H1 (cell line): ENCODE results near the gene LCAT. TPM values are rescaled to one million over a fixed set of nuclear protein-coding genes. Genes with fewer than 3 reads are reported as not detected.

ENCODE experiments used
- CTCF ChIA-PET: fragments of 300-600 bp; sonication (Branson Sonifier 250); formaldehyde crosslinking; loops from one replicate; lab custom pipeline; 2021; ENCODE audit not compliant: partially characterized antibody; lab: Charles Lee
- POLR2A ChIA-PET: fragments of 300-600 bp; sonication (Branson Sonifier 250); formaldehyde crosslinking; loops from one replicate; lab custom pipeline; 2021; ENCODE audit warnings: inconsistent platforms; ENCODE audit not compliant: partially characterized antibody; lab: Charles Lee
- DNase-seq, 2 experiments: peaks; one replicate each; pipeline versions ENCODE4 v3.0.0 to v3.0.0-alpha.2; 2010 to 2022; ENCODE audit warnings: low spot score in 2 of 2, low read depth in 1 of 2, mixed read lengths in 1 of 2
- FAIRE-seq: peaks from 2 replicates; lab custom pipeline; 2011; peaks lifted over from hg19 to GRCh38; lab: Jason Lieb, UNC
- H2AFZ ChIP-seq: 2 replicates; pipeline ENCODE4 v1.8.1; 2012; ENCODE audit warnings: low read length, inconsistent platforms
- H2AK5ac ChIP-seq: 2 replicates; pipeline ENCODE4 v1.6.1; 2013; ENCODE audit warnings: low read depth, low read length
- H2BK120ac ChIP-seq: replicated peaks from 2 replicates; pipeline ENCODE3; 2013; ENCODE audit warnings: low read depth, low read length, inconsistent platforms
- H2BK12ac ChIP-seq: 2 replicates; pipeline ENCODE4 v1.6.1; 2013; ENCODE audit warnings: low read depth, low read length
- H2BK15ac ChIP-seq: 2 replicates; pipeline ENCODE4 v1.6.1; 2013; ENCODE audit warnings: low read length
- H2BK20ac ChIP-seq: 2 replicates; pipeline ENCODE4 v1.6.1; 2013; ENCODE audit warnings: low read length
- H2BK5ac ChIP-seq: 2 replicates; pipeline ENCODE4 v1.6.1; 2013; ENCODE audit warnings: low read depth, low read length
- H3K14ac ChIP-seq: 2 replicates; pipeline ENCODE4 v1.6.1; 2013; ENCODE audit warnings: inconsistent platforms; ENCODE audit not compliant: insufficient read length
- H3K18ac ChIP-seq: 2 replicates; pipeline ENCODE4 v1.6.1; 2013; ENCODE audit warnings: low read length; ENCODE audit errors: extremely low read depth
- H3K23ac ChIP-seq: 2 replicates; pipeline ENCODE4 v1.6.1; 2013; ENCODE audit warnings: inconsistent platforms; ENCODE audit not compliant: insufficient read length
- H3K23me2 ChIP-seq: 2 replicates; pipeline ENCODE4 v1.6.1; 2013; ENCODE audit warnings: low read depth, low read length
- H3K27ac ChIP-seq: 2 replicates; pipeline ENCODE4 v1.6.1; 2011; ENCODE audit warnings: low read depth, low read length, inconsistent platforms
- H3K27me3 ChIP-seq, 4 experiments: replicated peaks in 1 of 4; 1 replicate in 1 of 4; 2 replicates in 3 of 4; pipeline versions ENCODE4 v1.6.1 to v1.8.1; 2011 to 2013; ENCODE audit warnings: low read length in 3 of 4, mild to moderate bottlenecking in 3 of 4, inconsistent platforms in 2 of 4, mixed read lengths in 2 of 4, moderate library complexity in 1 of 4; ENCODE audit not compliant: control insufficient read depth in 3 of 4, insufficient read depth in 3 of 4; ENCODE audit errors: extremely low read depth in 1 of 4
- H3K36me3 ChIP-seq, 4 experiments: 2 replicates each; pipeline versions ENCODE4 v1.6.1 to v1.8.1; 2011 to 2013; ENCODE audit warnings: mild to moderate bottlenecking in 4 of 4, low read length in 3 of 4, moderate library complexity in 2 of 4, control low read depth in 1 of 4, inconsistent platforms in 1 of 4; ENCODE audit not compliant: insufficient read depth in 4 of 4, control insufficient read depth in 2 of 4
- H3K4ac ChIP-seq: replicated peaks from 2 replicates; pipeline ENCODE3; 2013; ENCODE audit warnings: low read length, low read depth, mixed read lengths, inconsistent platforms; ENCODE audit not compliant: insufficient read length
- H3K4me1 ChIP-seq, 4 experiments: replicated peaks in 1 of 4; 1 replicate in 1 of 4; 2 replicates in 3 of 4; pipeline versions ENCODE4 v1.6.1 to v1.8.1; 2011 to 2013; ENCODE audit warnings: low read length in 3 of 4, inconsistent platforms in 2 of 4, mixed read lengths in 1 of 4; ENCODE audit not compliant: insufficient read depth in 4 of 4, control insufficient read depth in 3 of 4
- H3K4me2 ChIP-seq, 2 experiments: 2 replicates each; pipeline versions ENCODE4 v1.6.1 to v1.8.1; 2011 to 2013; ENCODE audit warnings: low read depth in 2 of 2, low read length in 2 of 2, control low read depth in 1 of 2, inconsistent platforms in 1 of 2, mild to moderate bottlenecking in 1 of 2; ENCODE audit not compliant: insufficient read depth in 1 of 2
- H3K4me3 ChIP-seq, 4 experiments: fragments of 200-600, 300-600 bp in 1 of 4; sonication (generic), shearing (Covaris generic), sonication (Bioruptor Twin) in 1 of 4; 2 replicates each; pipeline versions ENCODE4 v1.5.1 to v1.8.1; 2011 to 2016; ENCODE audit warnings: low read length in 4 of 4, low read depth in 3 of 4, control low read depth in 2 of 4, inconsistent platforms in 2 of 4, mild to moderate bottlenecking in 2 of 4, mixed read lengths in 1 of 4, moderate library complexity in 1 of 4; ENCODE audit not compliant: insufficient read depth in 2 of 4; ENCODE audit errors: extremely low read depth in 1 of 4
- H3K56ac ChIP-seq: replicated peaks from 2 replicates; pipeline ENCODE3; 2013; ENCODE audit warnings: low read depth, mild to moderate bottlenecking, mixed read lengths, low read length, inconsistent platforms; ENCODE audit not compliant: insufficient read length
- H3K79me1 ChIP-seq: 2 replicates; pipeline ENCODE4 v1.6.1; 2013; ENCODE audit warnings: low read depth, low read length, control low read depth
- H3K79me2 ChIP-seq, 2 experiments: 2 replicates each; pipeline versions ENCODE4 v1.6.1 to v1.8.1; 2012 to 2013; ENCODE audit warnings: low read length in 2 of 2, mild to moderate bottlenecking in 2 of 2, inconsistent platforms in 1 of 2; ENCODE audit not compliant: insufficient read depth in 2 of 2, control insufficient read depth in 1 of 2
- H3K9ac ChIP-seq, 4 experiments: replicated peaks in 1 of 4; 1 replicate in 1 of 4; 2 replicates in 3 of 4; pipeline versions ENCODE4 v1.6.1 to v1.8.1; 2011 to 2013; ENCODE audit warnings: low read depth in 3 of 4, low read length in 3 of 4, control low read depth in 2 of 4, mild to moderate bottlenecking in 2 of 4, moderate library complexity in 2 of 4, inconsistent platforms in 1 of 4; ENCODE audit errors: extremely low read depth in 1 of 4
- H3K9me3 ChIP-seq, 2 experiments: 2 replicates each; pipeline versions ENCODE4 v1.6.1 to v1.8.1; 2012 to 2013; ENCODE audit warnings: mild to moderate bottlenecking in 2 of 2, moderate library complexity in 2 of 2, control low read depth in 1 of 2, inconsistent platforms in 1 of 2, low read depth in 1 of 2, low read length in 1 of 2, mixed read lengths in 1 of 2; ENCODE audit not compliant: insufficient read depth in 2 of 2
- H4K20me1 ChIP-seq, 2 experiments: replicated peaks in 1 of 2; 2 replicates each; pipeline versions ENCODE3 to v1.8.1; 2011 to 2013; ENCODE audit warnings: inconsistent platforms in 2 of 2, low read length in 2 of 2, mild to moderate bottlenecking in 1 of 2; ENCODE audit not compliant: insufficient read depth in 2 of 2, control insufficient read depth in 1 of 2
- H4K5ac ChIP-seq: 2 replicates; pipeline ENCODE4 v1.6.1; 2013; ENCODE audit warnings: low read length, low read depth, mixed read lengths, inconsistent platforms; ENCODE audit not compliant: insufficient read length
- H4K8ac ChIP-seq: 2 replicates; pipeline ENCODE4 v1.8.0; 2013; ENCODE audit warnings: mild to moderate bottlenecking, moderate library complexity, low read length, inconsistent platforms; ENCODE audit not compliant: insufficient read depth; ENCODE audit errors: extremely low read depth
- H4K91ac ChIP-seq: replicated peaks from 2 replicates; pipeline ENCODE3; 2013; ENCODE audit warnings: low read length, mixed read lengths, inconsistent platforms; ENCODE audit not compliant: insufficient read length
- ATF3 ChIP-seq: IDR thresholded peaks from 2 replicates; pipeline ENCODE4 v1.6.1; 2011; ENCODE audit warnings: low read depth, mild to moderate bottlenecking, low read length; ENCODE audit not compliant: insufficient read depth
- CBX8 ChIP-seq: fragments of 300-800, 300-1000 bp; sonication (generic); IDR thresholded peaks from 2 replicates; pipeline ENCODE4 v1.7.1; 2016; ENCODE audit warnings: low read depth, low read length, borderline replicate concordance
- JUND ChIP-seq: IDR thresholded peaks from 2 replicates; pipeline ENCODE4 v1.6.1; 2011; ENCODE audit warnings: mild to moderate bottlenecking, improper control_type of control experiment, low read length
- KDM4A ChIP-seq: IDR thresholded peaks from one replicate; pipeline ENCODE4 v1.7.1; 2012; ENCODE audit warnings: low read depth, mild to moderate bottlenecking, moderate library complexity, low read length, inconsistent platforms; ENCODE audit not compliant: severe bottlenecking
- RAD21 ChIP-seq, 2 experiments: IDR thresholded peaks in 1 of 2; conservative IDR thresholded peaks in 1 of 2; 2 replicates each; pipeline ENCODE4 v1.6.1; 2011; ENCODE audit warnings: low read depth in 2 of 2, low read length in 2 of 2, improper control_type of control experiment in 1 of 2, inconsistent platforms in 1 of 2, mild to moderate bottlenecking in 1 of 2, moderate library complexity in 1 of 2
- SIX5 ChIP-seq: IDR thresholded peaks from 2 replicates; pipeline ENCODE4 v1.6.1; 2011; ENCODE audit warnings: mild to moderate bottlenecking, low read depth, low read length
- SP2 ChIP-seq: IDR thresholded peaks from 2 replicates; pipeline ENCODE4 v1.6.1; 2012; ENCODE audit warnings: mild to moderate bottlenecking, low read length, inconsistent platforms
- TAF1 ChIP-seq: IDR thresholded peaks from 2 replicates; pipeline ENCODE4 v1.6.1; 2011; ENCODE audit warnings: mild to moderate bottlenecking, low read depth, low read length
- TAF7 ChIP-seq: optimal IDR thresholded peaks from 2 replicates; pipeline ENCODE3; 2011; ENCODE audit warnings: low read depth, mild to moderate bottlenecking, inconsistent platforms, low read length, moderate library complexity, borderline replicate concordance
- TEAD4 ChIP-seq: IDR thresholded peaks from 2 replicates; pipeline ENCODE4 v1.6.1; 2012; ENCODE audit warnings: low read depth, low read length, inconsistent platforms, mixed read lengths
- WGBS, 2 experiments: shearing (Covaris generic) in 1 of 2; methylation state at CpG; one replicate each; pipeline versions ENCODE4 v1.1.6 to v1.1.7; 2013 to 2015; ENCODE audit warnings: low lambda C conversion rate in 2 of 2, mixed read lengths in 2 of 2, inconsistent platforms in 1 of 2, low coverage in 1 of 2, missing lambda C conversion rate in 1 of 2; ENCODE audit not compliant: insufficient replicate concordance in 2 of 2, insufficient coverage in 1 of 2, insufficient read length in 1 of 2; ENCODE audit errors: extremely low coverage in 1 of 2, missing lambda C conversion rate in 1 of 2; 5-methylcytosine and 5-hydroxymethylcytosine counted together
- polyA plus RNA-seq, 7 experiments: library from polyadenylated mRNA; depleted of rRNA in 3 of 7; stranded (reverse) in 5 of 7; unstranded in 2 of 7; fragments of >200 nt in 5 of 7; fragments of 200-250 nt in 2 of 7; gene quantifications; 1 replicate in 5 of 7; 2 replicates in 1 of 7; 4 replicates in 1 of 7; pipeline versions ENCODE4 v1.2.1 to v1.2.3, GENCODE V29; 2011 to 2013; ENCODE audit warnings: missing spikeins in 2 of 7, mixed read lengths in 2 of 7
- total RNA-seq: library from RNA; stranded (reverse); fragmentation: NEBNext Ultra II Directional; extraction: Animal tissue kit (Norgen Biotek cat#: 25700); gene quantifications from 2 replicates; pipeline ENCODE4 v1.2.1, GENCODE V29; 2021

The LCAT gene
- total and polyA plus RNA-seq, 2 of the 8 experiments (the other 6 are each of a cell fraction or from before 2014, with no cell fraction given): 9.4 to 19.6 TPM

GRCh38 chr16:67962135-67962534, 18.2 kb upstream of the LCAT start:
- no peak overlapping the region for H4K5ac ChIP-seq
- peaks cover 4 to 27% (median 22%) of the 10 kb centered on the region in 4 experiments; a peak in 6 of 8 replicates for H3K36me3 ChIP-seq
- FAIRE-seq (no peak), DNase-seq (no peak)
- no peak overlapping the region for H4K8ac ChIP-seq
- no peaks in the 10 kb centered on the region for H3K27me3 ChIP-seq
- H4K20me1 ChIP-seq: peaks cover 4 to 28% of the 10 kb centered on the region in 2 experiments
- peaks cover 18% of the 10 kb centered on the region; the same call in 1 of the 2 replicates for H3K79me1 ChIP-seq
- H3K4me3 ChIP-seq: no peak overlapping the region
- ChIA-PET CTCF (interaction anchor here (0.8 to 10.9 kb wide), 5 partner anchors 13 to 79 kb away, joined by 3 to 90 read pairs (median 3); partner anchors contain the start of genes DPEP2 and LCAT), POLR2A (interaction anchor here (0.6 to 1.2 kb wide), 3 partner anchors 9 to 792 kb away, joined by 3 read pairs; partner anchors contain the start of gene LCAT)
- H2BK20ac ChIP-seq: no peak overlapping the region
- peaks cover 5 to 20% (median 17%) of the 10 kb centered on the region in 4 experiments for H3K4me1 ChIP-seq
- H4K91ac ChIP-seq: no peak overlapping the region
- H3K23me2 ChIP-seq: no peaks in the 10 kb centered on the region; the same call in 1 of the 2 replicates
- no peak overlapping the region for H3K4me2 ChIP-seq
- H3K56ac ChIP-seq: no peak overlapping the region
- no peak overlapping the region for H2AK5ac ChIP-seq
- H2BK15ac ChIP-seq: no peak overlapping the region
- H3K79me2 ChIP-seq: peaks cover 0 to 2% of the 10 kb centered on the region in 2 experiments; a peak in 2 of 4 replicates
- no peak overlapping the region for H2AFZ ChIP-seq
- no peak overlapping the region for H3K4ac ChIP-seq
- no peak overlapping the region for H2BK12ac ChIP-seq
- no peak overlapping the region for H3K18ac ChIP-seq
- no peak overlapping the region for H3K14ac ChIP-seq
- H2BK120ac ChIP-seq: no peak overlapping the region
- no peak overlapping the region for H3K27ac ChIP-seq
- 94% methylated on average over 8 of the region's 8 CpGs; no CpG with 5 or more reads in 1 of the 2 experiments for WGBS, 2 experiments
- H2BK5ac ChIP-seq: no peak overlapping the region
- no peak overlapping the region for H3K9ac ChIP-seq
- TF ChIP-seq TEAD4 (no peak), TAF1 (no peak), ATF3 (no peak), SIX5 (no peak), SP2 (no peak), KDM4A (no peak), TAF7 (no peak), CBX8 (no peak), RAD21 (IDR thresholded peaks at IDR 0.05 in 1 of 2, conservative IDR thresholded peaks at IDR 0.05 in 1 of 2; ENCODE audit: low read depth in 2 of 2, low read length in 2 of 2) (no peak), JUND (no peak)
- no peaks in the 10 kb centered on the region for H3K9me3 ChIP-seq
- no peak overlapping the region for H3K23ac ChIP-seq
